Inflammatory macrophage treated with lipopolysaccharide for 1 hour (primary cell): ENCODE data around the gene PGM1.
A peak's percentile ranks its signal among the peaks of the same experiment; 100 is the strongest.
"Not testable (repeated sequence)": the region's sequence is repeated elsewhere in the genome, so short reads cannot be mapped to it uniquely, and the experiment has no call there.

ENCODE experiments used
- DNase-seq, 2 donors: peaks; one replicate each; pipeline ENCODE4 v3.0.0-alpha.2; 2020 to 2022

PGM1 gene

DNA sequence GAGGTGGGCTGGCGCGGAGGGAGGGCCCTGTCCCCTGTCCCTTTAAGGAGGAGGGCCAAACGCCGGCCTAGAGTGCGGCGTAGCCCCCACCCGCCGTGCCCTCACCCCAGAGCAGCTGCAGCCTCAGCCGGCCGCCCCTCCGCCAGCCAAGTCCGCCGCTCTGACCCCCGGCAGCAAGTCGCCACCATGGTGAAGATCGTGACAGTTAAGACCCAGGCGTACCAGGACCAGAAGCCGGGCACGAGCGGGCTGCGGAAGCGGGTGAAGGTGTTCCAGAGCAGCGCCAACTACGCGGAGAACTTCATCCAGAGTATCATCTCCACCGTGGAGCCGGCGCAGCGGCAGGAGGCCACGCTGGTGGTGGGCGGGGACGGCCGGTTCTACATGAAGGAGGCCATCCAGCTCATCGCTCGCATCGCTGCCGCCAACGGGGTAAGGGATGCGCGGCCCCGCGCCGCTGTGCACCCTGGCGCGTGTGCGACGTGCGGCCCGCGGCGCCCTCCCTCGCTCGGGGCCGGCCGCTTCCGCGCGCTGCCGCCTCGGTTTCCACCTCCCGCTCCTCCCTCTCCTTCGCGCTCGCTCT, at the start of gene PGM1:
Gene PGM1 (plus strand): TSS at position 109 of the 583 bp plus-strand sequence. CDS start 78 bp downstream, at position 187.
- DNase-seq: peak; percentile 58 to 60

DNA sequence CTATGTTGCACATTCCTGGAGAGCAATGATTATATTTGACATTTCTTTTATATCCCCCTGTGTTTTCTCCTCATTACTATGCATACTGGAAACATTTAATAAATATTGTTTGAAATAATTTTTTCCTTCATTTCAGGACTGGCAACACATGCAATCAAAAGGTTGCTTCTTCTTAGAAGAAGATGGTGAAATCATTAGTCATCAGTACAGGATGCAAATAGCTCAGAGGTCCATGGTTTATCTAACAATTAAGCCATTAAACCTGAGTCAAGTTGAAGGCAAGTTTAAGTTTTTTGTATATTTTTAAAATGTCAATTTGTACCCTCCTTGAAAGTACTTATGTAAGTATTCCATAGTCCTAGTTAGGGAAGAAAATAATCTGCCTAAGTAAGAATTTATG, 47.4 kb upstream of the PGM1 start:
- no peak for DNase-seq

DNA sequence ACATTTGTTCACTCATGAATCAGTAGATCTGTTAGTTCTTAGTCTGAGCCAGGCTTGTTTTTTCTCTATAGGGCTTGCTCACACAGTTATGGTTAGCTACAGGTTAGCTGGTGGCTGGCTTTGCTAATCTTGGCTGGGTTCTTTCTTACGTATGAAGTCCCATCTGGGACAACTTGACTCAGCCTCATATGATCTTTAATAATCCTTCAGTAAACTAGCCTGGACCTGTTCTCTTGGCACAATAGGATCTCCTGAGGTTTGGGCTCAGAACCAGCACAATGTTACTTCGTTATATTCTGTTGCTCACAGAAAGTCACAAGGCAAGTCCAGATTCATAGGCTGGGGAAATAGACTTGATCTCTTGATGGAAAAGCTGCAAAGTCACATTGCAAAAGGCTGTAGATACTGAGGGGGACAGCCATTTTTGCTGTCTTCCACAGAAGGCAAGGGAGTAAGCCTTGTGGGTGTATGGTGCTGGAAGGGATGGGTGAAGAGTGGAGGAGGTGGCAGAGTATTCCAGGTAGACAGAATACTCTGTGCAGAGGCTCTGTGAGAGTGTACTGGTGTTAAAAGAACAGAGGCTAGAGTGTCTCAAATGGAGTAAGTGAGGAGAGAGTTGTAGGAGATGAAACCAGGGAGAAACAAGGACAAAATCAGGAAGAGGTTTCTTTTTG, 45.5 kb upstream of the PGM1 start:
- DNase-seq: no peak

GRCh38 chr1:63548303-63548702, 44.9 kb upstream of the PGM1 start:
- DNase-seq: no peak

DNA sequence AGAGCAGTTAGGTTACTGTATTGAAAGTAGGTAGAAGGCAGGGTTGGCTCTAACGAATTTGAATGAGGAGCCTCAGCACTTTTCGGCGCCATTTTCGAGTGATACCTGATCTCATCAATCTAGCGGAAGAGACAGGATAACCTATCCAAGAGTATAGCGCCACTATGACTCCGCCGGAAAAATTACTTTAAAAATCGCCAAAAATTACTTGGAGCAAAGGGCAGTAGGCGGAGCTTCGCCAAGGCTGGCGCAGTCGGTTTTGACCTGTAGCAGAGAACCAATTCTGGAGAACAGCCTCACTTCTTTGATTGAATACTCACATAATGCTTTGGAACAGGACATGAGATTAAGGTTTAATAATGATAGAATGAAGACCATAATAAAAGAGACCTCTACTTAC, 44.3 kb upstream of the PGM1 start:
- DNase-seq: no peak

DNA sequence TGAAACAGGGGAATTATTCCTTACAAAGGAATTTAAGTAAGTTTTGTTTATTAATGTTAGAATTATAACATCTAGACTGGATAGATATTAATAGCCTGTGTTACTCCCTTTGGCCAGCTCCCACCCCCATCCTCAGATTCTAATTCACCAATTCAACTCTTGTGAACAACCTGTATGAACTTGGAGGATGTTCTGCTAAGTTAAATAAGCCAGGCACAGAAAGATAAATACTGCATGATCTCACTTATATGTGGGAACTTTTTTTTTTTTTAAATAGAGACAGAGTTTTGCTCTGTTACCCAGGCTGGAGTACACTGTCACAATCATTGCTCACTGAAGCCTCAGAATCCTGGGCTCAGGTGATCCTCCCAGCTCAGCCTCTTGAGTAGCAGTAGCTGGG, 37.7 kb upstream of the PGM1 start:
- DNase-seq: no peak

- DNase-seq: peak; percentile 22 to 66
Observed at GRCh38 chr1:63557365-63557987, 35.7 kb upstream of the PGM1 start.

GRCh38 chr1:63559357-63559756, 33.9 kb upstream of the PGM1 start:
- DNase-seq: no peak

- DNase-seq: no peak
Observed at GRCh38 chr1:63563745-63564144, 29.5 kb upstream of the PGM1 start.

DNA sequence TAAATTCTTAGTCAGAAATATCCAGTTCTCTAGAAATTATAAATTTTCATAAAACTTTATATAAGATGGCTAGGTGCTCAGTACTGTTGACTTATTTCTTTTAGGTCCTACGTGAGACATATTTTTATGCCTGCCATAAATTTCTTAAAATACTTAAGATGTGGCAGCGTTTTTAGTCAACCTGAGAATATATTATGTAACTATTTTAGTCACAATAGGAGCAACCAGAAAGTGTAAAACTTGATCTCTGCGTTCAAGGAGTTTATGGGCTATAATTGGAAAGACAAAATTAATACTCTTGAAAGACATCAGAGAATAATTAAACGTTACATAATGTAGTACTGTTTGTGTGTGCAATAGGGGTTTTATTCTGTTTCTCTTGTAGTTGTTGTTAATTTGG, 24.1 kb upstream of the PGM1 start:
- no peak for DNase-seq

DNA sequence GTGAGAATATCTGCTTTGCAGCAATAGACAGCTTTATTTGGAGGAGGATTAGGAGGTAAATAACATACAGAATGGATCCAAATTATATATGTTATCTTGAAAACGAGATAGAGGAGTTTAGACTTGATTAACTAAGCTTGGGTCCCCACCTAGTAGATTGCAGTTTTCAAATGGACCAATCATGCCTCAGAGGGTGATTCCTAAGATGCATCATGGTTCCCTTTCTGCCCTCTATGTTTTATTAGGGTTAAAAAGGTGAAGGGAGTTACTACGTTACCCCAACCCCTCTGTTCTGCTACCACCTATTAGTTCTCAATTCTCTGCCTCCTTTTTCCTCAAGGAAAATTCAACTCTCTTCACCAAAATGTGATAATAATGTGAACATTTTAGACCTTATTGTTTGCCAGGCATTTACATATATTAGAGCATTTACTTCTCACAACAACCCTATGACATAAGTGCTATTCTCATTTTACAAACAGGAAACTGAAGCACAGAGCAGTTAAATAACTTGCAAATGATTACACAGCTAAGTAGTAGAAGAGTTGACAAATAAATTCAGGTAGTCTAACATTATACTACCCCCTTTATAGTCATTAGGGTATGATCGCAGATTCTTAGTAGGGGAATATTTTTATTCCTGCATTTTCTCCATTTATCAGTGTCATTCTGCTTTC, 23.4 kb upstream of the PGM1 start:
- no peak for DNase-seq

GRCh38 chr1:63572686-63573085, 20.5 kb upstream of the PGM1 start:
- not testable (repeated sequence) for DNase-seq

- DNase-seq: not testable (repeated sequence)
Observed at GRCh38 chr1:63574203-63574796, 18.9 kb upstream of the PGM1 start.

- peak; percentile 18 to 87 for DNase-seq
Observed at GRCh38 chr1:63575340-63575826, 17.8 kb upstream of the PGM1 start.

DNA sequence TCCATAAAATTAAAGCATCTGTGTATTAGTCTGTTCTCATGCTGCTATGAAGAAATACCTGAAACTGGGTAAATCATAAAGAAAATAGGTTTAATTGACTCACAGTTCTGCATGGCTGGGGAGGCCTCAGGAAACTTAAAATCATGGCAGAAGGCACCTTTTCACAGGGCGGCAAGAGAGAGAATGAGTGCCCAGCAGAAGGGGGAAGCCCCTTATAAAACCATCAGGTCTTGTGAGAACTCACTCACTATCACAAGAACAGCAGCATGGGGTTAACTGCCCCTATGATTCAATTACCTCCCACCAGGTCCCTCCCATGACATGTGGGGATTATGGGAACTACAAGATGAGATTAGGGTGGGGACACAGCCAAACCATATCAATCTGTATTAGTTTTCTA, 6.9 kb upstream of the PGM1 start:
- DNase-seq: not testable (repeated sequence)

DNA sequence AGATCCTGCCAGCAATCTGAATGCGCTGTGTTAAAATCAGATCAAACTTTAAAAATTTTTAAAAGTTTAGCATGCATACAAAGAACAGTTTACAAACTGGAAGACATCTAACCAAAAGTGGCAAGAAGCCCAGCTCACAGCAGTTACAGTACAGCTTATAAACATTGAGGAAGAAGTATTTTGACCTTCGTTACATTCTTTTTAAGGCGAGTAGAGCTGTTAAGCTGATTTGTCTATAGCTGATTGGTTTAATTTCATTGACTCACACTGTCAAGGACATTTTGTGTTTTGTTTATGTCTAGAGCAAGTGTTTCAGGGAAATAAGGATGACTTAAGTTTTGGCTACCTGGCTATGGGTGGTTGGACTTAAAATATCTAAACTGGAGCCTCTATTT, 3.0 kb upstream of the PGM1 start:
- DNase-seq: no peak

- DNase-seq: peak; percentile 20 to 25
Observed at GRCh38 chr1:63592536-63593302, 492 bp upstream of the PGM1 start.

- peak; percentile 40 to 63 for DNase-seq
Observed at GRCh38 chr1:63593886-63594605, 835 bp downstream of the PGM1 start.

GRCh38 chr1:63595435-63595834, 2.2 kb downstream of the PGM1 start:
- DNase-seq: no peak

- no peak for DNase-seq
Observed at GRCh38 chr1:63599799-63600198, 6.6 kb downstream of the PGM1 start.

DNA sequence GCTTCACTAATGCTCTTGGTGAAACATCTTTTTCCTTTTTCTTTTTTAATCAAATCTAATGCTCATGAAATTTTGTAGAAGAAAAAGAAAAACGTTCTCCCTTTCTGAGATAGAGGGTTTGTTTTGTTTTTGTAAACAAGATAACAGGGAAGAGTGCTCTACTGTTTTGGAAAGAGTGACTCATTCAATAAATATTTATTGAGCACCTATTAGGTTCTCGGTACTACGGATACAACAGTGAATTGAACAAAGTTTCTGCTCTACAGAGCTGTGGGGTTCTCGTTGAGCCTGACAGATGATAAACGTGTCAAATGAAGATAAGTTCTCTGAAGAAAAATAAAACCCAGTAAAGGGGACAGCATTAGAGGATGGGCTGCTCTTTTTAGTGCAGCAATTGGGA, 7.0 kb downstream of the PGM1 start:
- DNase-seq: no peak

DNA sequence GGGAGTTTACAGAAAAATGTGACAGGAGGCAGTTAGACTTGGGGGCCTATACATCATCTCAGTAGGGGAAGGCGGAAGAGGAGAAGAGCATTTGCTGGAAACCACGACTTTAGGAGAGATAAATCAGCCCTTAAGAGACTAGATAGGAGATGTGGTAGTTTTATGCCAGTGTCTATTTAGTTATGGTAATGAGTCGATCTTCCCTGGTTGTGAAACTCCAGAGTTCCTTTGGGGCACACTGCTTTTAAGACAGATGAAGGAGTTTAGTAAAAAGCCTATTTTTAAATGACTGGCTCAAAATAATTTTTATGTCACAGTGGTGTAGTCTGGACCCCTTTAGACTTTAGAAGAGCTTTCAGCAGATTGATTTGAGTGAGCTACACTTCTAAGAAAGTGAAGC, 7.8 kb downstream of the PGM1 start:
- no peak for DNase-seq
